ENCODE measurements around the gene MYOZ3.

The MYOZ3 gene

DNA sequence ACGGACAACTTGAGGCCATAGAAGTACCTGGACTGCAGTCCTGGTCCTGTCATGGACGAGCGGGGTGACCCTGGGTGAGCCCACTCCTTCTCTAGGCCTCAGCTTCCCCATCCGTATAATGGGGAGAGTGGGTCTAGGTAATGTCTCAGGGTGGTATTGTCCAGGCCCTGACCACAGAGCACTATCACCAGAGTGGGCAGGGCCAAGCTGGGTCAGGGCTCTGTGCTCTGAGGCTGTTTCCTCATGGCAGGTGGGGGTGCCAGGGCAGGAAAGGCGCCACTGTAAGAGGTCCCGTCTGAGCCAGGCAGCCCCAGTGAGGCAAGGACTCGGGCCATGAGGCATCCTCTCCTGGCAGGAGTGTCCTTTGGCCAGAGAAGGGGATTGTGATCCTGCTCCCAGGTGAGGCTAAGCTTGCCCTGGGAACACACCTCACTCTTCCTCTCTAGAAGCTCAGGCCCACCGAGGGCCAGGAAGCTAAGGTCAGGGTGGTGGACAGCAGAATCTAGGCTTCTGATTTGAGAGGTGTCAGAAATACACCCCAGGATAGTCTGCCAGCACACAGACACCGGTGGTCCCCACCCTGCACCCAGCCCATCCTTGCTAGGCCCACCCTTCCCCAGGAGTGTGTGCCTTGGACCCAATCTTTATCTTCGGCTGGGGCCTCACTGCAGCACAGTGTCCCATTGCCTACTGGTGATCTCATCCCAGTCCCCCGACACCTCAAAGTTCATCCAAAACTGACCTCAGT is 1.5 kb upstream of the MYOZ3 start:
- no peak for DNase-seq (ENCODE audit: low spot score)

DNA sequence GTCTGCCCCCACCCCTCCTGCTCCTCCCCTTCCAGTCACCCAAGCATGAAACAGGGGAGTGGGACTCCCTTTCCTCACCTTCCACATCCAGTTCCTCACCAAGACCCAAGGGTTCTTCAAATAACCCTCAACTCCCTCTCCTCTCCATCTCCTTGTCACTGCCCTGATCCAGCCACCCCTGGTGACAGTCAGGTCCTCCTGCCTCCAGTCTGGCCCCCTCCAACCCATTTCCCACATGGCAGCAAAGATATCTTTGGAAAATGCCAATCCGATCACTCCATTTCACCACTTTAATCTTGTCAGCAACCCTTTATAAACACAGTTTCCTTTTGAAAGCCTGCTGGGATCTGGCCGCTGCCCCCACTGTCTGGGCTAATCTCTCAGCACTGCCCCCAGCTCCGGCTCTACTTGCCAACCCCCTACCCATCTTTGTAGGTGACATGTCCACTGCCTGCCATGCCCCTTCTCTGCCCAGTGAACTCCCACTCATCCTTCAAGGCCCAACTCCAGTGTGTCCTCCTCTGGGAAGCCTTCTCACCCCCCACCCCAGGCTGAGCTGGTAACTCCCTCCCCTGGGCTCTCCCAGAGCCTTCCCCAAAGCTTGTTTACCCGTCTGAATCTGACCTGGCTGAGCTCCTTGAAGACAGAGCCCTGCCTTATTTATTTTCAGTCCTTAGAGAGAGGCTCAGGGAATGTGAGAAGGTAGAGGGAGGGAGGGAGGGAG is 781 bp upstream of the MYOZ3 start:
- no peak for DNase-seq (ENCODE audit: low spot score)

DNA sequence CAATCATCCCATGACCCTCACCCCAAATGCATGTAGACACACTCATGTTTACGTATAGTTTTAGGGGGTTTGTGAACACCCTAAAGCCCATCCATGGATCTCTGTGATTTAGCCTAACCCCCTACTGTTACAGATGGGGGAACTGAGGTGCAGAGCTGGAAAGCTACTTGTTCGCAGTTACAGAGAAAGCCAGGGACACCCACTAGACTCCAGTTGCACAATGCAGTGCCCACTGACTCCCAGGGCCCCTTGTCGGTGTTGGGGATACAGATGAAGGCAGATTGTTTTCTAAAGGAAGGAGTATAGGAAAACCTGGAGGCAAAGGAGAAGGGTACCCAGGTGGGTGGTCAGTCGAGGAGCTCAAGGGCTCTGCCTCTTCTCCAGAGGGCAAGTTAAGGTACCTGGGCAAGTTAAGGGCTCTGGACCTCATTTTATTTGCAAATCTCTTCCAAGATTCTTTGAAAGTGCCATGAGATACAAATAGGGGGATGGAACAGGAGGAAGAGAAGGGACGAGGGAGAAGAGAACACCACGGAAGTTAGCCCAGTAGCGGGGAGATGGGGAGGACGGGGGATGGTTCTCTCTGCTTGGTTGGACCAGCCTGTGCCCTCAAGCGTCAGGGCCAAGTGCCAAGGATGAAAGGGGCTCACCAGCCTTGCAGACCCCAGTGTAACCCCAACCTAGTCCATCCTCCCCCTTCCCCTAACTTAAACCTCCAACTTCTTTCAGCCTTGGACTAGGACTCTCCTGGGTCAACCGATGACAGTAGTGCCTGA is 958 bp downstream of the MYOZ3 start:
- no peak for DNase-seq (ENCODE audit: low spot score)

DNA sequence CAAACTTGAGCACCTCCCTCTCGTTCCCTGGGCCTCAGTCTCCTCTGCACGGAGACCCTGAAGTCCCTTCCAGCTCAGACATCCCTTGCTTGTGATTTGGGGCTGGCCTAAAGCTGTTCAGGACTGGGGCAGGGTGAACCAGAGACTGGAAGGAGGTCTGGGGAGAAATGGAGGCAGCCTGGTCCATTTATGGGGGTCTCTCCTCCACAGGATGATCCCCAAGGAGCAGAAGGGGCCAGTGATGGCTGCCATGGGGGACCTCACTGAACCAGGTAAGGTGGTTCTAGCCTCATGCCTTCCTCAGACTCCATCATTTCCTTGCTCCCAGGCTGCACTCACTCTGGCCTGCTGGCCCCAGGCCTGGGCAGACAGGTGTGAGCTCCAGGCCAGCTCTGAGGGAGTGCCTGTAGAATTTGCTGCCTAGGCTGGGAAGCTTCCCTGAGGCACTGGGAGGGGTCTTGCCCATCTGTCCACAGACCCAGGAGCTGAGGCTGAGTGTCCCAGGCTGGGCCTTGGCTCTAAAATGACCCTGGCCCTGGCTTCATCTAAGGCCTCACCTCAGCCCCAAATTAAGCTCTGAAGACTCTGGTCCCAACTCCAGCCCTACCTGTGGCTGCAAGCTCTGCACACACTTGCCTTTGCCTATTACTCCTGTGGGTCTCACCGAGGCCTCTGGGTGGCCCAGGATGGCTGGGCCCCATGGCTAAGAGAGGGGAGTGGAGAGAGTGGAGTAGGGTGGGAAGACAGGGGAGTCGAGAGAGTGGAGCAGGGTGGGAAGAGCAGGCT is 1.9 kb downstream of the MYOZ3 start:
- DNase-seq (ENCODE audit: low spot score) = no peak

DNA sequence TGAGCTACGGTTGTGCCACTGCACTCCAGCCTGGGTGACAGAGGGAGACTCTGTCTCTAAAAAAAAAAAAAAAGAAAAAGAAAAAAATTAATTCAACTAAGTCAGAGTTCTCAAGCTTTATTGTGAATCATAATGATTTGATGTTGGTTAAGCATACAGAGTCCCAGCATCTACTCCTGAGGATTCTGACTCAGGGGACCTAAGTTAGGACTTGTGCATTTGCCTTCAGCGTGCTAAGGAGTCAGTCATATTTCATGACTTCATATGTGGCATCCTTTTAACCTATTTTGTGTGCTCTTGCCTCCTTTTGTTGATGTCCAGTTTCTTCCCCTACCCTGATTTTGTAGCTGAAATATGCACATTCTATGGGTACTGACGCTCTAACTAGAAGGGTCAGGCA is 2.9 kb downstream of the MYOZ3 start:
- DNase-seq (ENCODE audit: low spot score) = no peak

DNA sequence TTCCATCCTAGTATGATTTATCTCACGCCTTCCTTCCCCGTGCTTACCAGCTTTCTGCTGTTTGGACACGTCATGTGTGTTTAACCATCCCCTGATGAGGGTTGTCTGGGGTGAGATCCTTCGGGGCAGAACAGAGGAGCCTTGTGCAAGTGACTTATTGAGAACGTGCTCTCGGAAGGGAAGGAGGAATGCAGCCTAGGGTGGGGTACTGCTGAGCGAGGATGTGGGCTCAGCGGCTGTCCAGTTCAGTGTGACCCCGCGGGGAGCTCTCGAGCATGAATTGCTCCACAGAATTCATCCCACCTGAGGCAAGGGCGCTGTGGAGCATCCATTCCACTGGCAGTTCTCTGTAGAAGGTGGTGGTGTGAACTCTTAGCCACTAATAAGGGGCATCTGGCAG is 4.0 kb downstream of the MYOZ3 start:
- no peak for DNase-seq (ENCODE audit: low spot score)

DNA sequence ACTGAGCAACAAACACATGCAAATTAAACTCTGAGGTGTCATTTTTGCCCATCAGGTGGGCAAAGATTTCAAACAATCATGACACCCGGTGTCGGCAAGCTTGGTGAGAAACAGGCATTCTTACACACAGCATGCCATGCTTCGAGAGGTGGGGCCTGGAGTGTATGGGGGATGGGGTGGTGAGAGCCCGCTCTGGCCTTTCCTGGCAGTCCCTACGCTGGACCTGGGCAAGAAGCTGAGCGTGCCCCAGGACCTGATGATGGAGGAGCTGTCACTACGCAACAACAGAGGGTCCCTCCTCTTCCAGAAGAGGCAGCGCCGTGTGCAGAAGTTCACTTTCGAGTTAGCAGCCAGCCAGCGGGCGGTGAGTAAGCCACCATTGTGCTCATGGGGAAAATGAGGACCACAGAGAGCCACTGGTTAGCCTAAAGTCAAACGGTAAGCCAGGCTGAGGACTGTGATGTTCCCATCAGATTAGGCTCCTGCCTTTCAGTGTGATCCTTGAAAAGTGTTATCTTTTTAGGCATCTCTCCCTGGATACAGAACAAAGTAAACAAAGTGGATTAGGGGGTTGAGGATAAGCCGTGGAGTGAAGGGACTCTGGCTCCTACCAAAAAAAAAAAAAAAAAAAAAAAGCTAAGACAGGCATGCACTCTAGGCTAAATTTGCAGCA is 9.4 kb downstream of the MYOZ3 start:
- DNase-seq (ENCODE audit: low spot score) = no peak

DNA sequence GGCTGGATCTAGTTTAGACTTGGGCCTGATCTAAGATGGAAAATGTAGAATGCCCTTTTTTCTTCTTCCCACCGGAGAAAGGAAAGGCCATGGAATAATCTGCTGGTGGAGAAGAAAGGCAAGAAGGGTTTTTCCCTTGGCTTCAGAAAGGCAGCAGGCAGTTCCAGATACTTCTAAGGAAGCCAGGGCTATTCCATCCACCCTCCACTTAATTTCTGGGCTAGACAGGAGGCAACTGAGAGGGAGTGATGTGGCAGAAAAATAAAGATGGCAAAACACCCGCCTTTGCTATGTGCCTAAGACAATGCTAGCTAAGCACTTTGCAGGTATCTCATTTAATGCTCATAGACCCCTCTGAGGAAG is 9.9 kb downstream of the MYOZ3 start:
- DNase-seq (ENCODE audit: low spot score) = no peak

DNA sequence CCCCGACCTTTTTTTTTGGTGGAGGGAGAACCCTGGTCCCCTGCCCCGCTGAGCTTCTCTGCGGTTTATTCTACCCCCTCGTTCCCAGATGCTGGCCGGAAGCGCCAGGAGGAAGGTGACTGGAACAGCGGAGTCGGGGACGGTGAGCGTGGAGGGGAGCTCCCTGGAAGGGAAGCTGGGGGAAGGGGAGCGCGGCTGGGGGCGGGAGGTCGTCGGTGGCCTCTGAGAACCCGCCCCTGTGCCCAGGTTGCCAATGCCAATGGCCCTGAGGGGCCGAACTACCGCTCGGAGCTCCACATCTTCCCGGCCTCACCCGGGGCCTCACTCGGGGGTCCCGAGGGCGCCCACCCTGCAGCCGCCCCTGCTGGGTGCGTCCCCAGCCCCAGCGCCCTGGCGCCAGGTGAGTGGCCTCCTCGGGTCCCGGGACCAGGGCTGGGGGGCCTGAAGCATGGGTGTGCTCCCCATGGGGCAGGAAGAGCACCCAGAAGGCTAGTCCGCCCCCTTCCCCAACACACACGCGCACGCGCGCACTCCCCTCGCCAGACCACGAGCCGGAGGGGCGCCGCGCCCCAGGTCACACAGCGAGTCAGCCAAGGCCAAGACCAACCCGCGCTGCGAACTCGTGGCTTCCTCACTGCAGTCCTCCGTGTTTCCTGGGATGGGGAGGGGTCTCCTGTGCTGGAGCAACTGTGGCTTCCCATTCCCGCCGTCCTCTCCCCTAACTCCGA is 10.6 kb downstream of the MYOZ3 start:
- DNase-seq (ENCODE audit: low spot score) = no peak

DNA sequence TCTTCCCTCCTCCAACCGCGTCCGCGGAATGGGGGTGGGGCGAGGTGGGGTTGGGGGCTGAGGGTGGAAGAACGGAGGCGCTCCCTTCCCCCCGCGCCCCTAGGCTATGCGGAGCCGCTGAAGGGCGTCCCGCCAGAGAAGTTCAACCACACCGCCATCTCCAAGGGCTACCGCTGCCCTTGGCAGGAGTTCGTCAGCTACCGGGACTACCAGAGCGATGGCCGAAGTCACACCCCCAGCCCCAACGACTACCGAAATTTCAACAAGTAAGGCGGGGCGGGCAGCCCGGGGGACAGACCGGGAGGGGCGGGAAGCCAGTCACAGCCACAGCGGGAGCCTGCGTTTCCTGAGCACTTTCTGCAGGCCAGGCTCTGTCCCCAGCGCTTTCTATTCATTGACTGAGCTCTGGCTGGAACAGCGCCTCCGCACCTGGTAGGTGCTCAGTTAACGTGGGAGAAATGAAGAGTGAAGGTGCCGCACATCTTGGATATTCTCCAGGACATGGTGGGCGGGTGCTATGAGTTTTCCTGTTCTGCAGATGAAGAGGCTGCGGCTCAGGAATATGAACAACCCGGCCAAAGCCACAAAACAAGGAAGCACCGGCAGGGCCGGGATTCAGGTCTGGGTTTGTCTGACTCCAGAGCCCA is 11.3 kb downstream of the MYOZ3 start:
- DNase-seq (ENCODE audit: low spot score) = peak; percentile 73

DNA sequence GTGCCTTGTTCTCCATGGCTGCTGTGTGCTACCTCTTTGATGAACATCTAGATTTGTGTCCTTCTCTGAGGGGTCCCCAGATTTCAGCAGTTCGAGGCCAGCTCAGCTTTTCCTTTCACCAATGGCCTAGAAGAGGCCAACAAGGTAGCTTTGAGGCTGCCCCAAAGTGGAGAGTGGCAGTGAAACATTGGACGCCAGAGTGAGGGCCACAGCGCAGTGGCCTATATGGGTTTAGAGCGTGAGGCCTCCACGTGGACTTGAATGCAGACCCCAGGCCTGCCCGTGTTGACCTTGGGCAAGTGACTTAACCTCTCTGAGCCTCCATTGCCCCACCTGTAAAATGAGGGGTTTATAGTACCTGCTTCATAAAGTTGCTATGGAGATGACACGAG is 11.8 kb downstream of the MYOZ3 start:
- no peak for DNase-seq (ENCODE audit: low spot score)

DNA sequence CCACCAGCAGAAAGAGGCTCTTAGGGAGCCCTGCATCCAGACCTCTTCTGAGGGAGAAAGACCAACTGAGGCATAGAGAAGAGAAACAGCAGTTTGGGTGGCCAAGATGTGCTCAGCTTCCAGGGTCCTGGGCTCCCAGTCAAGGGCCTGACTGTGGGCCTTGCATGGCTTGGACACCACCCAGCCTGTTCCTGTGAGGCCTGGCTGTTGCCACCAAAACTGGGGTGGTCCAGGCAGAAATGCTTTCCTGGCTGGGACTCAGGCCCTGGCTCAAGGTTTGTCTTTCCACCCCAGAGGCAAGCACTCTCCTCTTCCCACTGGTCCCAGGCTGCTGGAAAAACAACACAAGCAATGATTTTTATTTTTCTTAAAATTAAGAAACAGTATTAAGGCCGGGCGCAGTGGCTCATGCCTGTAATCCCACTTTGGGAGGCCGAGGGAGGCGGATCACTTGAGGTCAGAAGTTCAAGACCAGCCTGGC is 13.3 kb downstream of the MYOZ3 start:
- DNase-seq (ENCODE audit: low spot score) = peak; percentile 90

DNA sequence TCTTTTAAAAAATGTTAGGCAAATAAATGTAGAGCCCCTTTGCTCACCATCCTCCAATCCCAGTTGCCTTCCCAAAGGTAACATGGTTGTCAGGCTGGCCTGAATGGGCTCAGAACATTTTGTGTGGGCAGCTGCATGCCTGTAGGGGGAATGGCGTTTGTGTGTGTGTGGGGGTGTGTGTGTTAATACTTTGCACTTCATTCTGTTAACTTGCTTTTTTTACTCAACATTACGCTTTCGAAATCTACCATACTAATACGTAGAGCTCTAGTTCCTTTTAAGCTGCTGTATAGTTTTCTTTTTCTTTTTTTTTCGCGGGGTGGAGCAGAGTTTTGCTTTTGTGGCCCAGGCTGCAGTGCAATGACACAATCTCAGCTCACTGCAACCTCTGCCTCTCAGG is 14.0 kb downstream of the MYOZ3 start:
- DNase-seq (ENCODE audit: low spot score) = no peak

DNA sequence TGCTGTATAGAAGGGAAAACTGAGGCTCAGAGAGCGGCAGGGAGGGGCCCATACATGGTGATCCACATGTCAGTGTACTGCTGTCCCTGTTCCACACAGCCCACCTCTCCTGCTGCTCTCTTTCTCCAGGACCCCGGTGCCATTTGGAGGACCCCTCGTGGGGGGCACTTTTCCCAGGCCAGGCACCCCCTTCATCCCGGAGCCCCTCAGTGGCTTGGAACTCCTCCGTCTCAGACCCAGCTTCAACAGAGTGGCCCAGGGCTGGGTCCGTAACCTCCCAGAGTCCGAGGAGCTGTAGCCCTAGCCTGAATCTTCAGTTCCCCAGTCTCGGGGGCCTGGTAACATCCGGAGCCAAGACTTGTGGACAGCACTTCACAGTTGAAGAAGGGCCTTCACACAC is 15.5 kb downstream of the MYOZ3 start:
- DNase-seq (ENCODE audit: low spot score) = no peak

DNA sequence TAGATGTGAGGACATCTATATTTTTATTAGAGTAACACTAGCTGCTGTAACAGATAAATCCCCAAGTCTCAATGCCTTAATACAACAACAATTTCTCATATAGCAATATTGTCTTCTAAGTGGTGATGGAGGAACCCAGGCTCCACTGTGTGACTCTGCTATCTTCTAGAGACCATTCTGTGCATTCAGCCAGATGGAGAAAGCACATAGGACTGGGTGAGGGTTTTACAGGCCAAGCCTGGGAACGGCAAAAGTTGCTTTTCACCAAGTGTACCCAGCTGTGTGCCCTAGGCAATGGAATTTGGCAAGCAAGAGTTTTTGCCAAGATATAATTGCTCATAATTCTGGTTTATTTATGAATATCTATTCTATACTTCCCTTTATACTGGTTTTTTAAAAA is 28.1 kb downstream of the MYOZ3 start:
- no peak for DNase-seq (ENCODE audit: low spot score)

DNA sequence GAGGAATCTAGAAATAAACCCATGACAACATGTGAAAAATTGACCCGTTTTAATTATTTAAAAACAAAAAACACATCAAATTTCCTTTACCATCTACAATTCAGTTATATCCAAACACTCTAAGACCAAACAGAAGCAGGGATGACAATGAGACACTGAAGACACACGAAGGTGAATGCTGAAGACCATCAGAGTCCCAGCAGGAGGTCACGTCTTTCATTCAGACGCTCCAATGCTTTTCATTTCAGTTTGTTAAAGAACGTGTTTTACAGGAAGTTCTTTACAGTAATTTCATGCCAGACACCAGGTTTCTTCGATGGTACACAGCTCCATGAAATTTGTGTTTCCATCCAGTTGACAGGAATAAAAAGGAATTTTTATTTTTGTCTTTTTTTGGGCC is 29.7 kb downstream of the MYOZ3 start:
- no peak for DNase-seq (ENCODE audit: low spot score)

DNA sequence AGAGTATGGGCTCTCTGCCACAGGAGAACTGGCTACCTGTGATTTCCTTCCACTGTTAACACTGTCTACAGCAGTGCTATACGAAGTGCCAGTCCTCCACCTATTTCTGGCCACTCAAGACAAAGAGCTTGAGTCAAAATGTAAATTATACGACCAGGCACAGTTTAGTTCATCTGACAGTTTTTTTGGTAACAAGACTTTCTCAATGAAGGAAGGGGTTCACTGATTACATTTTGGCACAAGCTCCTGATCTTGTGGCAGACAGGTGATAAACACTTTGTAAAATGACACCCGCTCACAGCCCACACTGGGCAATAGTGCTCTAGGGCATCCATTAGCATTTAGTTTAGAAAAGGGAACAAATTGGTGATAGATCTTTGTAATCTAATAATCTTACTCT is 31.2 kb downstream of the MYOZ3 start:
- DNase-seq (ENCODE audit: low spot score) = no peak

DNA sequence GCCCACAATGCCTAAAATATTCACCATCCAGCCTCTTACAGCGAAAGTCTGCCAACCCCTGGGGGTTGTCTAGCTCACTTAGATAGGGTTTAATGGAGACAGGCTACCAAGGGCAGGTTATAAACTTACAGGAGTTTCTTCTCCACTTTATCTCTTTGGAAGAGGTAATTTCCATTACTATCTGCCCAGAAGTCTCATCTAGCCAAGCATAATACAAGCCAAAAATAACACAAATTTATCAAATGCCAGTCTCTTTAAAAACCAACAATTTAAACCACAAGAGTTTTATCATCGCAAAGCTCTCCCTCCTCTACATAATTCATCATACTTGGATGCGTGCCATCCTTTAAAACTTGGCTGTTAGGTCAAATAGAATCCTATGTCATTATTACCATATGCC is 33.6 kb downstream of the MYOZ3 start:
- DNase-seq (ENCODE audit: low spot score) = no peak

DNA sequence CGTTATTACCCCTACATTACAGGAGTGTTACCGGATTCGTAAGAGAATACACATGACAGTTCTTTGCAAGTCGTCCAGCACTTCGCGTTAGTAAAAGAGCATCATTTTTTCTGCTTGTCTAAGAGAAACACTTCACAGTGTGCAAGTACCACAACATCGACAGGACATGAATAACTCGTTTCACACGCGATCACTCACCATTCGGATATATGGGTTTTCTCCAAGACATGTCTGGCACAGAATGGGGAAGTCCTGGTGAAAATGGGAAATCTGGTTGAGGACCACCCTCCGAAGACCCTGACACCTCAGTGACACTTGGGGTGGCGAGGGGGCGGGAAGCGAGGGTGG is 39.2 kb downstream of the MYOZ3 start:
- DNase-seq (ENCODE audit: low spot score) = no peak

DNA sequence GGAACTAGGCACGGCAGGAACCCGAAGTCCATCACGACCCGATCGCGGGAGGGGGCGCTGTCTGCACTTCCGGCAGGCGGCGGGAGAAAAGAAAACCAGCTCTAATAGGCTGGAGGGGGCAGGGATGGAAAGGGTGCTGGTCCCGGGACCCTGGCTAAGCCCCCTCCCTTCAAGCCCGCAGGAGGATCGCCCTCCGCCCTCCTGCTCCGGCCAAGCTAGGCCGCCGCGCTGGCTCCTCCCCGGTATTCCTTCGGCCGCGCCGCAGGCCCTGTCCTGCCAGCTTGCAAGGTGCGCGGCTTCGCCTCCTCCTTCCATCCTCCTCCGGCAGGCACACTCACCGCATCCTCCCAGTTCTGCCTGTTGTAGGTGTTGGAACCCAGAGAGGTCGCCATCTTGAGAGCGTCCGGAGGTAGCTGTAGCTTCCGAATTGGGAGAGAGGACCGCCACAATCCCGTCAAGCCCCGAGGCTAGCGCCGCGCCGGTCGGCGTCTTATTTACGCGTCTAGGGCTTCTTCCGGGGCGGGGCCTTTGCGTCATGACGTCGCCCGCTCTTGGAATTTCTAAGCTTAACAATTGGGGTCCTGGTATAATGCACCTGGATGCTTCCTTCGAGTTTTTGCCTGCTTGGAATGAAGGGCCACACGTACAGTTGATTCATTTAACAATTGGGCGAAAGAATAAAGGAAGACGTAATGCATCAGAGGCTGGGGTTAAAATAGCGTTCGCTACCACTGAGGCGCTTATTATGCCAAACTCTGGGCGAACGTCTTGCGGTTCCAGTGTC is 39.7 kb downstream of the MYOZ3 start, which contains the start of gene RBM22:
Gene RBM22 (minus strand): TSS at position 469 of the 784 bp plus-strand sequence. CDS start 77 bp downstream, at position 392.
- peak; percentile 94 for DNase-seq (ENCODE audit: low spot score)

Measured in left forelimb (tissue), 1 donor.